PC-9 (cell line): ENCODE measurements around the gene ECHDC3. TPM values are rescaled to one million over a fixed set of nuclear protein-coding genes. Genes with fewer than 3 reads are reported as not detected.

ENCODE experiments used
- BruUV-seq: library from RNA; stranded (reverse); fragments of 400-500 nt; replicated peaks from 2 replicates; lab custom pipeline; 2021; lab: Mats Ljungman, UMichigan
- CTCF ChIA-PET: fragments of 300-600 bp; sonication (Branson Sonifier 250); formaldehyde crosslinking; loops from one replicate; lab custom pipeline; 2022; ENCODE audit warnings: antibody characterized with exemption; lab: Charles Lee
- POLR2A ChIA-PET: fragments of 300-600 bp; sonication (Branson Sonifier 250); formaldehyde crosslinking; loops from one replicate; lab custom pipeline; 2022; ENCODE audit warnings: antibody characterized with exemption; ENCODE audit not compliant: unreplicated experiment; lab: Charles Lee
- DNase-seq, 2 experiments: peaks; one replicate each; pipeline versions ENCODE4 v3.0.0 to v3.0.0-alpha.2; 2015 to 2022; ENCODE audit warnings: mixed read lengths in 1 of 2
- H2AFZ ChIP-seq: fragments of 200-600 bp; sonication (generic); 2 replicates; pipeline ENCODE4 v1.8.1; 2017; ENCODE audit warnings: antibody characterized with exemption
- H3F3A ChIP-seq: fragments of 200-600 bp; sonication (generic); 2 replicates; pipeline ENCODE4 v1.8.1; 2017; ENCODE audit warnings: antibody characterized with exemption, mild to moderate bottlenecking, low read depth; ENCODE audit not compliant: insufficient read depth
- H3K27ac ChIP-seq: fragments of 200-600 bp; sonication (generic); 2 replicates; pipeline ENCODE4 v1.6.1; 2016; ENCODE audit warnings: mixed run types
- H3K27me3 ChIP-seq: fragments of 200-600 bp; sonication (generic); 2 replicates; pipeline ENCODE4 v1.6.1; 2016; ENCODE audit warnings: low read depth, mixed run types; ENCODE audit not compliant: insufficient read depth
- H3K36me3 ChIP-seq: fragments of 200-600 bp; sonication (generic); 2 replicates; pipeline ENCODE4 v1.6.1; 2016; ENCODE audit warnings: low read depth, mixed run types
- H3K4me1 ChIP-seq: fragments of 200-600 bp; sonication (generic); replicated peaks from 2 replicates; pipeline ENCODE4 v1.6.1; 2016; ENCODE audit warnings: mixed run types; ENCODE audit not compliant: insufficient read depth
- H3K4me2 ChIP-seq: fragments of 200-600 bp; sonication (generic); 2 replicates; pipeline ENCODE4 v1.6.1; 2017; ENCODE audit warnings: mixed run types
- H3K4me3 ChIP-seq: fragments of 200-600 bp; sonication (generic); 2 replicates; pipeline ENCODE4 v1.6.1; 2016; ENCODE audit warnings: mixed run types
- H3K79me2 ChIP-seq: fragments of 200-600 bp; sonication (generic); 2 replicates; pipeline ENCODE4 v1.6.1; 2017; ENCODE audit warnings: low read depth, mixed run types
- H3K9me2 ChIP-seq: fragments of 200-600 bp; sonication (generic); 2 replicates; pipeline ENCODE4 v1.8.1; 2017; ENCODE audit warnings: mild to moderate bottlenecking; ENCODE audit not compliant: insufficient read depth
- H3K9me3 ChIP-seq: fragments of 200-600 bp; sonication (generic); 2 replicates; pipeline ENCODE4 v1.8.1; 2016; ENCODE audit warnings: low read depth; ENCODE audit not compliant: insufficient read depth
- H4K20me1 ChIP-seq: fragments of 200-600 bp; sonication (generic); 2 replicates; pipeline ENCODE4 v1.8.1; 2017; ENCODE audit not compliant: insufficient read depth
- CTCF ChIP-seq: fragments of 200-600 bp; sonication (generic); conservative IDR thresholded peaks from 2 replicates; pipeline ENCODE4 v1.6.1; 2017; ENCODE audit warnings: mixed run types, antibody characterized with exemption, mild to moderate bottlenecking, moderate library complexity
- EZH2 ChIP-seq: fragments of 200-600 bp; sonication (generic); IDR thresholded peaks from 2 replicates; pipeline ENCODE4 v1.8.0; 2017; ENCODE audit warnings: antibody characterized with exemption, low read depth
- intact Hi-C: fragments of 100-400 bp; cut with micrococcal nuclease; formaldehyde crosslinking; loops from one replicate; pipeline ENCODE4 v1.10.0; 2022; ENCODE audit not compliant: unreplicated experiment
- total RNA-seq: library from RNA; stranded (reverse); gene quantifications from 2 replicates; pipeline ENCODE4 v1.2.3, GENCODE V29; 2021

The ECHDC3 gene
- total RNA-seq, 1 experiment from 2014 or later, result not detected

DNA sequence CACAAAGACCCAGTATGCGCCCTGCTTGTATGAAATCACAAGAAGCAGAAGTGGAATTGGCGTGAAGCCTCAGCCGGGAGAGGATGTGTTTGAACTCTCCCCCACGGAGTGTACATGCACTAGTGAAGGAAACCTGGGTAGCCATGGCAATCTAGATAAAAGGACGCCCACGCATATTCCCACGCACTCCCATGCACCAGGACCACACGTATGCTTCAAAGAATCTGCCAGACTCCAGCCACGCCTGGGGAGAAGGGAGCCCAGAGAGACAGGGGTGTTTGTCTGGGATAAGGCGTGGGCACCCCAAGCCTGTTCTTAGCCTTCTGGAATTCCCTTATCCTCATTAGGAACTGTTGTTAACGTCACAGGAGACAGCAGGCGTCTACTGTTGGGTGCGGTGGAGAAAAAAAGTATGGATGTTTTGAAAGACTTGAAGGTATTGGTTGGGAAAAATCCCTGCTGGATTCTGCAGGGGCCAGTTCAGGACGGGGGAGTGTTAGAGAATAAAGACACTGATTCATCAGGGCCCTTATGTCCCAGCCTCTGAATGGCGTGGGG lies 28.9 kb upstream of the ECHDC3 start:
- no peak overlapping the region for H3K27ac ChIP-seq
- no TSS peak for BruUV-seq
- H3K4me2 ChIP-seq, result no peak overlapping the region
- no peaks in the 10 kb centered on the region for H3K36me3 ChIP-seq
- H2AFZ ChIP-seq, result no peak overlapping the region
- ChIA-PET POLR2A (no interaction called here), CTCF (no interaction called here)
- no peaks in the 10 kb centered on the region for H3K79me2 ChIP-seq
- intact Hi-C loops, result no loop called here
- H4K20me1 ChIP-seq, result no peaks in the 10 kb centered on the region
- H3F3A ChIP-seq, result peaks cover 11% of the 10 kb centered on the region; the same call in 1 of the 2 replicates
- H3K4me3 ChIP-seq, result no peak overlapping the region
- no peak for DNase-seq
- H3K27me3 ChIP-seq, result no peaks in the 10 kb centered on the region
- H3K4me1 ChIP-seq, result peaks cover 19% of the 10 kb centered on the region
- H3K9me2 ChIP-seq, result no peaks in the 10 kb centered on the region
- TF ChIP-seq CTCF (no peak), EZH2 (no peak)
- H3K9me3 ChIP-seq, result no peaks in the 10 kb centered on the region

DNA sequence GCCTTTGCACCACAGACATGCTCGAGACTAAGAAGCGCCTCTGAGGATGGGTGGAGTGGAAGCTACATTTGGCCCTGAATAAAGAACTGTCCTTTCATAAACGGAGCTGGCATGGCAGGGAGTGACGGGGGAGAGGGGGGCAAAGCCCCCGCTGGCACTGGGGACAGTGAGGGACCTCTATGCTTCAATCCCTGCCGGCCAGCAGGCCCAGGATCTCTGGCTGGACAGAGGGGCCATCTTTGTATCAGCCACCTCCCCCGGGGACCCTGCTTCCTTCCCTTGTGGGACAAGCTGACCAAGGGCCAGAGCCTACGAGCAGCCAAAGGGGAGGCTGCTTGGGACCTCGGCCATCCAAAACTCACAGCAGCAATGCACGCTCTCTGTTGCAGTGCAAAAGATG lies 28.2 kb upstream of the ECHDC3 start:
- Histone ChIP-seq H3K4me2 (no peak overlapping the region), H2AFZ (no peak overlapping the region), H3K9me2 (no peaks in the 10 kb centered on the region), H3K27me3 (no peaks in the 10 kb centered on the region), H3F3A (peaks cover 12% of the 10 kb centered on the region; the same call in 1 of the 2 replicates), H3K79me2 (no peaks in the 10 kb centered on the region), H3K36me3 (no peaks in the 10 kb centered on the region), H3K4me3 (no peak overlapping the region), H3K4me1 (peaks cover 22% of the 10 kb centered on the region), H4K20me1 (no peaks in the 10 kb centered on the region), H3K27ac (no peak overlapping the region), H3K9me3 (no peaks in the 10 kb centered on the region)
- BruUV-seq, result no TSS peak
- ChIA-PET POLR2A (interaction anchor here (0.6 kb wide), 1 partner anchor 285 kb away, joined by 4 read pairs; no protein-coding TSS in a partner anchor), CTCF (no interaction called here)
- TF ChIP-seq CTCF, result no peak
- no peak for TF ChIP-seq EZH2
- DNase-seq, result no peak
- intact Hi-C loops, result no loop called here

GRCh38 chr10:11714750-11715365 lies 27.3 kb upstream of the ECHDC3 start:
- peaks cover 30% of the 10 kb centered on the region for H3K4me1 ChIP-seq
- no peaks in the 10 kb centered on the region for H3K9me2 ChIP-seq
- H3K4me2 ChIP-seq, result no peak overlapping the region
- H3K27ac ChIP-seq, result no peak overlapping the region
- no peaks in the 10 kb centered on the region for H4K20me1 ChIP-seq
- no TSS peak for BruUV-seq
- no peak overlapping the region for H3K4me3 ChIP-seq
- intact Hi-C loops, result no loop called here
- ChIA-PET POLR2A (no interaction called here), CTCF (no interaction called here)
- no peak for DNase-seq
- H3K9me3 ChIP-seq, result no peaks in the 10 kb centered on the region
- no peaks in the 10 kb centered on the region for H3K36me3 ChIP-seq
- H3F3A ChIP-seq, result peaks cover 17% of the 10 kb centered on the region; the same call in 1 of the 2 replicates
- H3K27me3 ChIP-seq, result no peaks in the 10 kb centered on the region
- no peak overlapping the region for H2AFZ ChIP-seq
- H3K79me2 ChIP-seq, result no peaks in the 10 kb centered on the region
- no peak for TF ChIP-seq CTCF
- no peak for TF ChIP-seq EZH2
